Left ventricle myocardium superior (tissue), 1 donor: Measurements from ENCODE around the gene TJAP1. TPM values are rescaled to one million over a fixed set of nuclear protein-coding genes. Genes with fewer than 3 reads are reported as not detected.

ENCODE experiments used
- microRNA-seq: library from miRNA; unstranded; fragments of <30 nt; microRNA quantifications from one replicate; pipeline ENCODE4 v1.2.0, GENCODE V29; 2020; ENCODE audit warnings: borderline number of aligned reads
- total RNA-seq: library from RNA; stranded (reverse); fragmentation: NEBNext Ultra II Directional; extraction: Animal tissue kit (Norgen Biotek cat#: 25700); gene quantifications from one replicate; pipeline ENCODE4 v1.2.1, GENCODE V29; 2021
- donor health status: DM: no; HTN: yes; CAD: no; lungs with severe emphysema.

The TJAP1 gene
- total RNA-seq, 1 donor from 2014 or later: 23.2 TPM

Small RNA genes within 50 kb of the gene (microRNA-seq; reads per million reads assigned to microRNA genes)
- gene MIR6780B: not detected

Other genes with a start within 250 kb of the TJAP1 start
- gene DNPH1, start 248.1 kb upstream of the TJAP1 start, total RNA-seq: 31.2 TPM
- gene TTBK1, start 234.1 kb upstream of the TJAP1 start, total RNA-seq: 0.15 TPM
- gene SLC22A7, start 179.3 kb upstream of the TJAP1 start, total RNA-seq: not detected
- gene CRIP3, start 168.7 kb upstream of the TJAP1 start, total RNA-seq: 6.6 TPM
- gene ZNF318, start 107.9 kb upstream of the TJAP1 start, total RNA-seq: 12.4 TPM
- gene ABCC10, start 50.0 kb upstream of the TJAP1 start, total RNA-seq: 11.5 TPM
- 1.2 TPM for gene DLK2, start 22.0 kb upstream of the TJAP1 start, total RNA-seq
- gene LRRC73, start 32.8 kb downstream of the TJAP1 start, total RNA-seq: 1.0 TPM
- gene YIPF3, start 39.4 kb downstream of the TJAP1 start, total RNA-seq: 63.0 TPM
- gene POLR1C, start 39.5 kb downstream of the TJAP1 start, total RNA-seq: 16.9 TPM
- 13.1 TPM for gene XPO5, start 98.5 kb downstream of the TJAP1 start, total RNA-seq
- 8.7 TPM for gene POLH, start 98.6 kb downstream of the TJAP1 start, total RNA-seq
- gene GTPBP2, start 151.7 kb downstream of the TJAP1 start, total RNA-seq: 23.6 TPM
- 28.3 TPM for gene MAD2L1BP, start 158.3 kb downstream of the TJAP1 start, total RNA-seq
- 0.15 TPM for gene RSPH9, start 167.5 kb downstream of the TJAP1 start, total RNA-seq
- 46.0 TPM for gene MRPS18A, start 210.2 kb downstream of the TJAP1 start, total RNA-seq